Inferior parietal cortex (tissue), 1 donor: ENCODE measurements around the gene LYRM4.
"Not testable (repeated sequence)": the region's sequence is repeated elsewhere in the genome, so short reads cannot be mapped to it uniquely, and the experiment has no call there.

ENCODE experiments used
- DNase-seq: peaks from one replicate; pipeline ENCODE4 v3.0.0-alpha.2; 2016; ENCODE audit errors: extremely low spot score

LYRM4 gene

GRCh38 chr6:5121956-5122355 is 138.8 kb downstream of the LYRM4 start:
- DNase-seq: no peak

- no peak for DNase-seq
Measured at GRCh38 chr6:5121479-5121878, 139.3 kb downstream of the LYRM4 start.

- not testable (repeated sequence) for DNase-seq
Measured at GRCh38 chr6:5120543-5120942, 140.2 kb downstream of the LYRM4 start.

DNA sequence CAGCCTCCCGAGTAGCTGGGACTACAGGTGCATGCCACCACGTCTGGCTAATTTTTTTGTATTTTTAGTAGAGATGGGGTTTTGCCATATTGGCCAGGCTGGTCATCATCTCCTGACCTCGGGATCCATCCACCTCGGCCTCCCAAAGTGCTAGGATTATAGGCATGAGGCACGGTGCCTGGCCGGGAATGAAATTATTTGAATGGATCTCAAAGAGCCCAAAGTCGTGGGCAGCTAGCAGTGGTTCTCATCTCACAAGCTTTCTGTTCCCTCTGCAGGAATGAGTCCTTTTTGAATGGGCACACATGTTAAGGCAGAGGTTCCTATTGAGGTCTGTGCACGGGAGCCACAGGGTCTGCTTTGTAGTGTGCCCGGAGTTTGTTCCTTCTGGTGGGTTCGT is 140.7 kb downstream of the LYRM4 start:
- DNase-seq: no peak

GRCh38 chr6:5119090-5119951 is 141.4 kb downstream of the LYRM4 start:
- no peak for DNase-seq

DNA sequence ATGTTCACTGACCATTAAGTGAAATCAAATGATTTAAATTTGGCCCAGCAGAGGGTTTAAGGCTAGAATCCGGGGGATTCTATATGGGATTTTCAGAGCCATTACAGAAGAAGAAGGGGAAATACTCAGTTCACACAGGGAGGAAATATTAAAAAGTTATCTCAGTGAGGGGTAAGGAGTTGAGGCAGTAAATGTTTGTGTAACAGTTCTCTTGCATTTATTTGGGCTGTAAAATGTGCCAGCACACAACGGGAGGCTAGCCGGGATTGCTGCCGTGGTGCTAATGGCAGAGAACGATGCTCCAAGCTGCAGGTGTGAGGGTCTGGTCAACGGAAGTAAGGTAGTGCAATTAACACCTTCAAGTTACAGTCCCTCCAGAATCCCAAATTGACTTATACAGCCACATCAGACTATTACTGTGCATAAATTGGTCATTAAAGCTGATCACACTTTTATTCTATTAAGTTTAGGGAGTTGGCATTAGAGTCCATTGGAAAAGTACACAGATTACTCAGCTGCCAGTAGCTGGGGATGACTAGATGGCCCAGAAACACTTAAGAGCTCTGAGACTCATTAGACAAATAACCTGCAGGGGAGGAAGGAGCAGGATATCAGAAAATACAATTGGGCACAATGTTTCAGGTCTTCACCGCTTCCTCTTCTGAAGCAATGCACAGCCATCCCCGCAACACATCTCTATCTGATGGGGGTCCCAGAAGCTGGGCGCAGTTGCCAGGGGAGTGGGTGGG is 144.3 kb downstream of the LYRM4 start:
- no peak for DNase-seq

DNA sequence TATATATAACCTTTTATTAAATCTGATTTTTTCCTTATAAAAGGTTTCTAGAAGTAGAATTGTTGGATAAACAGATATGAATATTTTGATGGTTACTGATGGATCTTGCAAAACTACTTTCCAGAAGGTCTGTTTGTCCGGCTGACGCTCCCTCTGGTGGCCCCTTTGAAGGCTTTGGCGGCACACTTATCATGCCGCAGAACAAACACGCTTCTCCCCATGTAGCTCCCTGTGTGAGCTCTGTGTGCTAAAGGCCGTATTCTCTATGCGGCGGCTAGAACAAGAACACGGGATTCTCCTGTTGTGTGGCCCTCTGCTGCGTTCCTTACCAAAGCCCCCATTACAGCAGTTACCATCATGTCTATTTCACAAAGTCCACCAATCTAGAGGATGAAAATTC is 145.6 kb downstream of the LYRM4 start:
- no peak for DNase-seq

DNA sequence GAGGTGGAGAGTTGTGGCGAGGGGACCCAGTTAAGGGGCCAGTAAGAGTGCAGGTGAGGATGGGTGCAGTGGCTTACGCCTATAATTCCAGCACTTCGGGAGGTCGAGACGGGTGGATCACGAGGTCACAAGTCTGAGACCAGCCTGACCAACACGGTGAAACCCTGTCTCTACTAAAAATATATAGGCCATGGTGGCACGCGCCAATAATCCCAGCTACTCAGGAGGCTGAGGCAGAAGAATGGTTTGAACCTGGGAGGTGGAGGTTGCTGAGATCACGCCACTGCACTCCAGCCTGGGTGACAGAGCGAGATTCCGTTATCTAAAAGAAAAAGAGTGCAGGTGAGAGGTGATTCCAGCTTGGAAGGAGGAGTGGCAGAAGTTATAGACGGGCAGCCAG is 147.7 kb downstream of the LYRM4 start:
- DNase-seq: no peak

GRCh38 chr6:5112066-5112799 is 148.5 kb downstream of the LYRM4 start:
- no peak for DNase-seq

DNA sequence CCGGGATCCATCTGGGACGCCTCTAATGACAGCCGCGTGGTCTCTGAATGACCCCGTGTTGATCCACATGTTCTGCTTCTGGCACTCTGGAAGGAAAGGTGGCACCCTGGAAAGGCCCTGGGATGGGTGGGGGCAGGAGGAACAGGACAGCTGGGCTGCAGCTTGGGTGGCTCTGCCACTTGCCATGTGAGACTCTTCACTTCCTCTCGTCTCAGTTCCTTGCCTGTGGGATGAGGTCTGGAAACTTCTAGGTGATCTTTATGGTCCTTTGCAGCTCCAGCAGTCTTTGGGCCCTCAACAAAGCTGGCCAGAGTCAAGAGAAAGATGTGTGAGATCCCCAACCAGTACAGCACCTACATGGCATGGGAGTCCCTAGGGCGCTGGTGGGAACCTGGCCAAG is 149.1 kb downstream of the LYRM4 start:
- DNase-seq: no peak

GRCh38 chr6:5110246-5110645 is 150.5 kb downstream of the LYRM4 start:
- no peak for DNase-seq

DNA sequence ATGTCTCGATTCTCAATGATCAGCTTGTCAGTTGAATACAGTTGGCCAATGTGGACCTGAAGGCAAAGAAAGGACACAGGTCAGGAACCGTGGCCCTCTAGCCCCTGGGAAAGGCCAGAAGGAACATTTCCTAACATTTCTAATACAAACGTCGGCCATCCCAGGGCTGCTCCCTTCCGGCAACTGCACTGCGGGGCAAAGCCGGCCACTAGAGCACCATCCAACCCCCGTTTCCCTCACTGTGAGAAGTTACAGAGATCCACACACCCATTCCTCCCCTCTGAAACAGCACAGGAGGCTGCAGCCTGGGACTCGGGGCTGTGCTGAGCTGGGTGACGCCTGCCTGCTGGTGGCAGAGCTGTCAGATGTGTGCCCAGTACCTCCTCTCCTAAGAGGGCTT is 151.3 kb downstream of the LYRM4 start:
- no peak for DNase-seq

GRCh38 chr6:5108536-5109150 is 152.1 kb downstream of the LYRM4 start:
- DNase-seq: no peak

GRCh38 chr6:5108068-5108467 is 152.7 kb downstream of the LYRM4 start:
- DNase-seq: peak; percentile 36

DNA sequence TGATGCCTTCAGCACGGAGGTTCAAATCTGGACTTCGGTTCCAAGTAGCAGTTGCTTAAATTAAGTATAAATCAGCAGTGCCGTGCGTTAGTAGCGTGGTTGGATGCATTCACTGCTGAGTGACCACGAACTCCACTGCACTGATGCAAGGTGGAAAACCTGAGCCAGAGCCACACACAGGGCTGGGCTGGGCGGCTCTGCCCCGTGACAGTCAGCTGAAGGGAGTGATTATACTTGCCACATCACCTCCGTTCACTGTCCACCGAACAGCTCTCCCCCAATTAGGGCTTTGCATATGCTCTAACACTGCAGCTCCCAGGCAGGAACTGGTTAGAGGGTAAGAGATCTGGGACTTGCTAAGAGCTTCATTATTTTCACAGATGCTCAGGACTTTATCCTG is 153.4 kb downstream of the LYRM4 start:
- no peak for DNase-seq

DNA sequence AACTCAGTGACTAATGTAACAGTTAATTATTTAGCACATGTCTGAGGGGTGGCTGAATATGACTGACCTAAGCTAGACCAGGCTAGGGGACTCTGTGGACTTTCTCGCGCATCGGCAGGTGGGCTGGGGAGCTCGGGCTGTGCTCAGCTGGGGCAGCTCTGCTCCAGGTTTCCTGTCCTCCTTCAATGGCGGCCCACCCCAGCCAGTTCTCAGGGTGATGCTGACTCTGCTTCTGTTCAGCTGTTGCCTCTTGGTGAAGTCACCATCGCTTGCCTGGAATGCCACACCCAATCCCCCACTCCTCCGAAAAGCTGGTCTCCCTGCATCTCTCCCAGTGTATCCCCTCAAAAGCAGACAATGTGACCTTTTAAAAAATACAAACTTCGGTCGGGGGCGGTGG is 155.6 kb downstream of the LYRM4 start:
- no peak for DNase-seq

GRCh38 chr6:5104667-5105066 is 156.1 kb downstream of the LYRM4 start:
- DNase-seq: no peak

DNA sequence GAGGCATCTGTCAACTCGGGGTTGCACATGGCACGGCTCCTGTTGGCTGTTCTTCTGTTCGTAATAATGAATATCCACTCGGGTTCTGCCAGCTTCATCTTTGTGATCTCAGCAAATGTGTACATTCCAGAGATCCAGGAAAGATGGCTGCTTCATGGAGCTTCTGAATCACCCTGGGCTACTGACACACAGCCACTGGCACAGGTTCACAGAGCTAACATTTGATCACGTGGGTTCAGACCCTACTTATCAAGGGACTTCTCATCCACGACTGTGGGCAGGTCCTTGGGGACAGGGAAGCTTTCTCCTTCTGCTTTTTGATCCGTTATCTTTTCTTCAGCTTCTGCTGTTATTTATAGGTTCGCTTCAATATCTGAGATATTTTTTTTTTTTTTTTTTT is 157.5 kb downstream of the LYRM4 start:
- no peak for DNase-seq

GRCh38 chr6:5102267-5102970 is 158.3 kb downstream of the LYRM4 start:
- DNase-seq: no peak

DNA sequence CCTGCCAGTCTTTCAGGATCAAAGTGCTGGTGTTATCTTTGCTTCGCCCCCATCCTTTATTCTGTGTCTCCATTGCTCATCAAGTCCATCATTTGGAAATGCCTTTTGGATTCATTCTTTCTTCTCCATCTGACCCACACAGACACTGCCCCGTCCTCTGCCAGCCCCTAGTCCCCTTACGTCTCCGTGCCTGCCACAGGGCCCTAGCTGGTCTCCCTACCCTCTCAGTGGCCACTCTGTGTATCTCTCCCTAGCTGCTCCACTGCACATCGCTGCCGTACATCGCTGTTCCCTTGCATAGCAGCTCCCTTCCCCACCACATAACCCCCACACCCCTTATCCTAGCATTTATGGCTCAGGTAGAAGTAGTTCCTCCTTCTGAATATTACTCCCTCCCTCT is 159.9 kb downstream of the LYRM4 start:
- no peak for DNase-seq

DNA sequence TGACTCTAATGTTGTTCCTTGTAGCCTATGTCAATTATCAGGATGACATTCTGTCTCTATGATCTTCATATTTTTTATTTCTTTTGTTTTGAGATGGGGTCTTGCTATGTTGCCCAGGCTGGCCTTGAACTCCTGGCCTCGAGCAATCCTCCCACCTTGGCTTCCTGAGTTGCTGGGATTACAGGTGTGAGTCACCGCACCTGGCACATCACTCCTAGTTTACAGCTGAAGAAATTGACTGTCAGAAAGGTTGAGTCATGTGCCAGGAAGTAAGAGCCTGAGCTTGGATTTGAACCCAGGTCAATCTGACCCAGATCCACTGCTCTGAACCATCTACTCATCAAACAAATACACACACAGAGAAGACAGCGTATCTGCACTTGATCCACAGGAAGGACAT is 161.2 kb downstream of the LYRM4 start:
- DNase-seq: no peak
